Endodermal cell (in vitro differentiated cells): ENCODE results near the gene TMEM164. TPM values are rescaled to one million over a fixed set of nuclear protein-coding genes. Genes with fewer than 3 reads are reported as not detected.

ENCODE experiments used
- DNase-seq: peaks from one replicate; pipeline ENCODE4 v3.0.0-alpha.2; 2017
- H3K27ac ChIP-seq: 2 replicates; pipeline ENCODE4 v1.5.1; 2013; ENCODE audit warnings: mild to moderate bottlenecking, low read depth, low read length, moderate library complexity
- H3K27me3 ChIP-seq: 2 replicates; pipeline ENCODE4 v1.6.1; 2013; ENCODE audit warnings: mild to moderate bottlenecking, low read length, moderate library complexity; ENCODE audit not compliant: insufficient read depth, control insufficient read depth, poor library complexity, severe bottlenecking
- H3K36me3 ChIP-seq: 2 replicates; pipeline ENCODE4 v1.7.0; 2013; ENCODE audit warnings: mild to moderate bottlenecking, low read length, moderate library complexity; ENCODE audit not compliant: control insufficient read depth, insufficient read depth
- H3K4me1 ChIP-seq: one replicate; pipeline ENCODE4 v1.7.0; 2013; ENCODE audit warnings: low read length; ENCODE audit not compliant: control insufficient read depth, insufficient read depth
- H3K4me3 ChIP-seq: 2 replicates; pipeline ENCODE4 v1.5.1; 2013; ENCODE audit warnings: mild to moderate bottlenecking, low read length, moderate library complexity
- H3K9ac ChIP-seq: 2 replicates; pipeline ENCODE4 v1.6.1; 2013; ENCODE audit warnings: mild to moderate bottlenecking, low read length, moderate library complexity; ENCODE audit not compliant: poor library complexity, severe bottlenecking; ENCODE audit errors: extremely low read depth
- H3K9me3 ChIP-seq: 2 replicates; pipeline ENCODE4 v1.6.1; 2013; ENCODE audit warnings: mild to moderate bottlenecking, low read length, moderate library complexity; ENCODE audit not compliant: control insufficient read depth
- H3K27ac Mint-ChIP-seq: 2 replicates; pipeline ENCODE4 v1.8.0; 2020; ENCODE audit warnings: mixed read lengths
- H3K27me3 Mint-ChIP-seq: 2 replicates; pipeline ENCODE4 v1.8.0; 2021; ENCODE audit warnings: mild to moderate bottlenecking, mixed read lengths; ENCODE audit not compliant: insufficient read depth
- H3K36me3 Mint-ChIP-seq: 2 replicates; pipeline ENCODE4 v1.8.0; 2020; ENCODE audit warnings: low read depth, mixed read lengths
- H3K4me1 Mint-ChIP-seq: 2 replicates; pipeline ENCODE4 v1.8.0; 2020; ENCODE audit warnings: mixed read lengths
- H3K4me3 Mint-ChIP-seq: 2 replicates; pipeline ENCODE4 v1.8.0; 2020; ENCODE audit warnings: mild to moderate bottlenecking, moderate library complexity, mixed read lengths
- H3K9me3 Mint-ChIP-seq: 2 replicates; pipeline ENCODE4 v1.8.0; 2020; ENCODE audit warnings: mild to moderate bottlenecking, mixed read lengths
- WGBS, 2 experiments: methylation state at CpG; one replicate each; pipeline versions ENCODE4 v1.1.5 to v1.1.7; 2013; ENCODE audit warnings: missing lambda C conversion rate in 2 of 2, mixed read lengths in 1 of 2; ENCODE audit not compliant: insufficient coverage in 1 of 2, insufficient read length in 1 of 2; 5-methylcytosine and 5-hydroxymethylcytosine counted together
- total RNA-seq, 2 donors: library from RNA; stranded (reverse); fragmentation: NEBNext Ultra II Directional in 1 of 2; extraction: Animal tissue kit (Norgen Biotek cat#: 25700) in 1 of 2; gene quantifications; 2 replicates in 1 of 2; 3 replicates in 1 of 2; pipeline ENCODE4 v1.2.1, GENCODE V29; 2021
- TF ChIP-seq, protein P1 (sequence below): fragments of 200-600 bp; sonication (generic); conservative IDR thresholded peaks from 2 replicates; pipeline ENCODE4 v1.5.0; 2021; ENCODE audit warnings: antibody characterized with exemption, mild to moderate bottlenecking

TMEM164 gene
- total RNA-seq, 2 donors from 2014 or later = 30.4 to 50.7 TPM

DNA sequence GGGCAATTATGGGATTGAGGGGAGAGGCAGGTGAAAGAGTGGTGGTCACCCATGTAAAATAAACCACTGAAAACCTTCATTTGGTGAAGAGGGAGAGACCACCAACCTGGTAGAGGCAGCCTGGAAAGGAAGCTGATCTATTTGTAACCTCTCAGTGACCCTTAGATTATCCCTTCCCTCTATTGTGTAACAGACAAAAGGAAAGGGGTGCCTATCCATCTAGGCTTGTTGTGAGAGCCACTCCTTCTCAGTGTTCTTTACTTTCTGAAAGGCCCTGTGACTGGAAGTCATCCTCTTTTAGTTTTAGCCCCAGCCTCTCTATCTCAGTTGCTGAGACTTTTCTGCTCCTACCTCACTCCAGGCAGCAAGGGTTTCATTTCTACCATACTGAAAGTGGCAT, 142.4 kb downstream of the TMEM164 start:
- peaks cover 2% of the 10 kb centered on the region for H3K36me3 Mint-ChIP-seq

DNA sequence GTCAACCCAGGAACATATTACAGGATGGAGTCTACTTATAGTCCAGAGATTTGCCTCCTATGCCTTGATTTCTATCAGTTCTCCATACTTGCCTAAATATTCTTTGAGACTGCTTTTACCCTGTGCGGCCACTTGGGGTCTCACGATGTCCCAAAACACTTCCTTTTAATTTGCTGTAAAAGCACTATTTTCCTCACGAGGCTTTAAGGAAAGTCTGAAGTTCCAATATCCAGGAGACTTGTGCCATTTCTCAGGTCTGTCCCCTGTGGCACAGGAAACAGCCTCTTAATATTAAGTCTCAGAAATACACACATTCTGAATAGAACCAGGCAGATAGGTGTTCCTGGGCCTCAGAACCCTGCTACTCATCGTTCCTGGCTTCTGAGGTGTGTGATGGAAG, 142.9 kb downstream of the TMEM164 start:
- H3K4me3 Mint-ChIP-seq = no peak overlapping the region
- Histone ChIP-seq H3K4me1 (no peaks in the 10 kb centered on the region), H3K36me3 (no peaks in the 10 kb centered on the region), H3K27ac (no peak overlapping the region), H3K9ac (no peak overlapping the region), H3K4me3 (no peak overlapping the region), H3K9me3 (no peaks in the 10 kb centered on the region), H3K27me3 (no peaks in the 10 kb centered on the region)
- WGBS, 2 experiments = 19% methylated on average over 3 of the region's 4 CpGs; no CpG with 5 or more reads in 1 of the 2 experiments
- H3K4me1 Mint-ChIP-seq = peaks cover 20% of the 10 kb centered on the region
- H3K9me3 Mint-ChIP-seq = no peaks in the 10 kb centered on the region
- H3K27me3 Mint-ChIP-seq = no peaks in the 10 kb centered on the region
- TF ChIP-seq, protein P1, sequence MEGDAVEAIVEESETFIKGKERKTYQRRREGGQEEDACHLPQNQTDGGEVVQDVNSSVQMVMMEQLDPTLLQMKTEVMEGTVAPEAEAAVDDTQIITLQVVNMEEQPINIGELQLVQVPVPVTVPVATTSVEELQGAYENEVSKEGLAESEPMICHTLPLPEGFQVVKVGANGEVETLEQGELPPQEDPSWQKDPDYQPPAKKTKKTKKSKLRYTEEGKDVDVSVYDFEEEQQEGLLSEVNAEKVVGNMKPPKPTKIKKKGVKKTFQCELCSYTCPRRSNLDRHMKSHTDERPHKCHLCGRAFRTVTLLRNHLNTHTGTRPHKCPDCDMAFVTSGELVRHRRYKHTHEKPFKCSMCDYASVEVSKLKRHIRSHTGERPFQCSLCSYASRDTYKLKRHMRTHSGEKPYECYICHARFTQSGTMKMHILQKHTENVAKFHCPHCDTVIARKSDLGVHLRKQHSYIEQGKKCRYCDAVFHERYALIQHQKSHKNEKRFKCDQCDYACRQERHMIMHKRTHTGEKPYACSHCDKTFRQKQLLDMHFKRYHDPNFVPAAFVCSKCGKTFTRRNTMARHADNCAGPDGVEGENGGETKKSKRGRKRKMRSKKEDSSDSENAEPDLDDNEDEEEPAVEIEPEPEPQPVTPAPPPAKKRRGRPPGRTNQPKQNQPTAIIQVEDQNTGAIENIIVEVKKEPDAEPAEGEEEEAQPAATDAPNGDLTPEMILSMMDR = peak; percentile 75
- H3K36me3 Mint-ChIP-seq = peaks cover 2% of the 10 kb centered on the region
- H3K27ac Mint-ChIP-seq = no peak overlapping the region
- DNase-seq = peak; percentile 58

More for the DNA sequence above, 142.4 kb downstream of the TMEM164 start:
- Mint-ChIP-seq H3K9me3 (no peaks in the 10 kb centered on the region), H3K4me1 (peaks cover 20% of the 10 kb centered on the region), H3K27ac (no peak overlapping the region), H3K27me3 (no peaks in the 10 kb centered on the region), H3K4me3 (no peak overlapping the region)
- Histone ChIP-seq H3K36me3 (no peaks in the 10 kb centered on the region), H3K9me3 (no peaks in the 10 kb centered on the region), H3K4me3 (no peak overlapping the region), H3K27ac (no peak overlapping the region), H3K27me3 (no peaks in the 10 kb centered on the region), H3K4me1 (no peaks in the 10 kb centered on the region), H3K9ac (no peak overlapping the region)
- TF ChIP-seq, protein P1 = no peak
- DNase-seq = no peak

DNA sequence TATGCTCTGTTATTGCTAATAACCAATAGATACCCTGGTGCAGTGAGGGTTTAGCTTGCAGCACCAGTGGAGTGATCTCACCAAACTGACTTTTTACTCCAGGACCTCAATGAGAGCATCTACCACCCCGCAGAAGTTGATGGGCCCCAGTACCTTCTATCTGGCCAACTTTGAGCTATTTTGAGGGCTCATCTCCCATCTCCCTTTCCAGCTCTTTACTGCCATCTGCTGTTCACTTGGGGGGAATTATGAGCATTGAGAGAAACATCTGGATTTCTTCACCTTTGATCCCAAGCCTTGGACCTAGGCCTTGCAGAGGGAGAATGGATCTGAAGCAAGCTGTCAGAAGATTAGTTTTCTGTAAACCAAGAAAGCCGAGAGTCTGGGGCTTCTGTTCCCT, 143.6 kb downstream of the TMEM164 start:
- H3K9me3 ChIP-seq = no peaks in the 10 kb centered on the region
- no peaks in the 10 kb centered on the region for H3K4me1 ChIP-seq
- Mint-ChIP-seq H3K36me3 (peaks cover 2% of the 10 kb centered on the region), H3K9me3 (no peaks in the 10 kb centered on the region), H3K27me3 (no peaks in the 10 kb centered on the region), H3K4me1 (peaks cover 20% of the 10 kb centered on the region), H3K4me3 (no peak overlapping the region), H3K27ac (no peak overlapping the region)
- H3K36me3 ChIP-seq = no peaks in the 10 kb centered on the region
- no peak overlapping the region for H3K9ac ChIP-seq
- TF ChIP-seq, protein P1 = peak; percentile 78
- whole genome bisulfite sequencing, 2 experiments = 60% methylated on average over 2 of the region's 2 CpGs; no CpG with 5 or more reads in 1 of the 2 experiments
- DNase-seq = peak; percentile 68
- no peaks in the 10 kb centered on the region for H3K27me3 ChIP-seq
- H3K4me3 ChIP-seq = no peak overlapping the region
- no peak overlapping the region for H3K27ac ChIP-seq
